Femur (tissue), 1 donor: ENCODE results near the gene SLC51B.
"Not testable (repeated sequence)": the region's sequence is repeated elsewhere in the genome, so short reads cannot be mapped to it uniquely, and the experiment has no call there.

Source experiments
- DNase-seq: peaks from one replicate; pipeline ENCODE4 v3.0.0-alpha.2; 2017

The SLC51B gene

DNA sequence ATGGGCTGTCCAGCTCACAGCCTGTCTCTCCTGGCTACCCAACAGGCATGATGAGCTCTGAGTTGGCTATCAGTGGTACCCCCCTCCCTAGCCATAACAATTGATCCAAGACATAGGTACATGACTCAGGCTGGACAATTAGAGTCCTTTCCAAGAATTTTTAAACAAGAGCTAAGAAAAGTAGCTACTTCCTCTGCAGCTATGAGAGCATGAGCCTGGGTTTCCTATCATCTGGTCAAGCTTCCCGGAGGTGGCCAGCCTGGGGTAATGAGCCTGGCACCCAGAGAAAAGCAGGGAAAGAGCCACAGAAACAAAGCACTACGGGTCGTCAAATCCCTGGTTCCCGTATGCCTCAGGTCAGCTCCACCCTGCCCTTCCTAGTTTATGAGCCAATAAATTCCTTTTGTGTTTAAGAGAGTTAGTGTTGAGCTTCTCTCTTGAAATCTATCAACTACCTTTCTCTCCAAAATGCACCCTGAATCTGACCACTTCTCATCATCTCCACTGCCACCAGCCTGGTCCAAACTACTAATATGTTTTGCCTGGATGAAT is 2.3 kb upstream of the SLC51B start:
- DNase-seq: no peak

DNA sequence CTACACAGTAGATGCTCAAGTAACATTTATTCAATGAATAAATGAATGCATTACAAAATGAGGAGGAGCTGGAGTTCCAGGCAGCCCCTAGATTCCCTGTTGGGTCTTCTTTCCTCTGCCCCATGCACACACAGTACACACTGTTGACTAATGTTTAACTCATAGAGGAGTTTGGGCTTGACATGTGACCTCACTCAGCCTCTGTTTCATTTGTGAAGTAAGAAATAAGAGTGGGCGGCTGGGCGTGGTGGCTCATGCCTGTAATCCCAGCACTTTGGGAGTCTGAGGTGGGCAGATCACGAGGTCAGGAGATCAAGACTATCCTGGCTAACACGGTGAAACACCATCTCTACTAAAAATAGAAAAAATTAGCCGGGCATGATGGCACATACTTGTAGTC is 969 bp upstream of the SLC51B start:
- DNase-seq: not testable (repeated sequence)

DNA sequence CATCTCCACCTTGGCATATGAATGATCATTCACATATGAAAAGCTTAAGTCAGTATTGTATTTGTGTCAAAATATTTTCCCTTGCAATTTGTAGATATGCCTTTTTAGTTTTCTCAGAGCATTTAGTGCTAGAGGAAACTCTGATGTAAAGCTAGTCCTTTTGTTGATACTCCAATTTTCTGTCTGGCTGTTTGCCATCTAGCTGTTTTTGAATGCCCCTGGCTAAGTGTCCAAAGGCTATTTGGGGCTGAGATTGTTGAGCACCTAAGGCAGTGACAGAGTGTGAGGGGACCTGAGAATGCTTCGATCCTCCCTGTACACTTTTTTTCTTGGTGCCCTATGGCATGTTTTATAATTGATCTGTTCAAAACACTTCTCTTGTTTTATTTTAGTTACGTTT is 3.1 kb downstream of the SLC51B start:
- DNase-seq: no peak

DNA sequence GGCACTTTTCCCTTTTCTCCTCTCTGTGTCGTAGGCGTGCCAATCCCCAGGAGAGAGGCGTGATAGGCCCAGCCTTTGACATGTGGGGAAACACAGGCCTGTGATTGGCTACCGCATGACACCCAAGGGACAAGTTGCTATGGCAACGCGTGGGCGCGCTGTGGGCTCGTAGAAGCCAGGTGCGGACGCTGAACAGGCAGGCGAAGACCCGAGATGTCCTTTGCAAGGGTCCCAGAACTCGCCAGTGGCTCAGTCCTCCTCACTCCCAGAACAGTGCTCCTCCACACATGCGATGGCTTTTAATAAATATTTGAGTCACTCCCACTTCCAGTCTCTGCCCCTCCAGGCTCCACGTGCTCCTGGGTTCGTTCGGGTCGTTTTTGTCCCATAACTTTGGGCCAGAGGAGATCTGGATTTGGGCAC is 4.2 kb downstream of the SLC51B start:
- peak; percentile 91 for DNase-seq

DNA sequence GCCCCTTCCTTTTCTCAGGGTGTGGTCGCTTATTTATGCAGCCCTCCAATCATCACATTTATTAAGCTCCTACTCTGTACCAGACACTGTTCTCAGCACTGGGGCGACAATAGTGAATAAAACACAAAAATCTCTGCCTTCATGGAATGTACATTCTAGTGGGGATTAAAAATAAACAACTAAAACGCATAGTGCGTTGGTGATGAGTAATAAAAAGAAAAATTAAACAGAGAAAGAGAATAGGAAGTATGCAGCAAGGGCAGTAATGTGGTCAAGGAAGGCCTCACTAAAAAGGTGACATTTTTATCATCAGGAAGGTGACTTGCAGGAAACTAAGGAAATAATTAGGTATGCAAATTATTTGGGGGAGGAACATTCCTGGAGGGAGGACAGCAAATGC is 5.1 kb downstream of the SLC51B start:
- no peak for DNase-seq

DNA sequence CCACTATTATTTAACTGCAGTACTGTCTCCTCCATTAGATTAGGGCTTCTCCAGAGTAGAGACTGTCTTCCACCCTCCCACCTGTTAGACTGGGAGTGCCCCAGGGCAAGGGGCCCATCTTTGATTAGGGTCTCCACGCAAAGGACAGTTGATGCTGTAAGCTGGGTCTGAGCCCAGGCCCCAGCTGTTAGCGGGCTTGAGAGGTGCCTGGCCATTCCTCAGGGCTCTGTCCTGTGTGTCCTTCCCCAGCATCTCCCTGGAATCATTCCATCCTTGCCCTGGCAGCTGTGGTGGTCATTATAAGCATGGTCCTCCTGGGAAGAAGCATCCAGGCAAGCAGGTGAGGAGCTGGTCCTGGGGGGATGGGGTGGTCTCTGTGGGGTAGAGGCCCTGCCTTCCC is 6.1 kb downstream of the SLC51B start:
- DNase-seq: no peak

DNA sequence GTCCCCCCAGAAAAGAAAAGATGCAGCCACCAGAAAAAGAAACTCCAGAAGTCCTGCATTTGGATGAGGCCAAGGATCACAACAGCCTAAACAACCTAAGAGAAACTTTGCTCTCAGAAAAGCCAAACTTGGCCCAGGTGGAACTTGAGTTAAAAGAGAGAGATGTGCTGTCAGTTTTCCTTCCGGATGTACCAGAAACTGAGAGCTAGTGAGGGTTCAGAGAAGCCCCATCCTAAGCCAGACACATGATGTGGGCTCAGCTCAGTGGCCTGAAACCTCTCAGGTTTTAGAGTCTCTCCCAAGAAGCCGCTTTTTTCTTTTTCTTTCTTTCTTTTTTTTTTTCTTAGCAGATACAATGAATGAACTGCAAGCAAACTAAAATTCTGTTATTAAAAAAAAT is 7.8 kb downstream of the SLC51B start:
- no peak for DNase-seq

DNA sequence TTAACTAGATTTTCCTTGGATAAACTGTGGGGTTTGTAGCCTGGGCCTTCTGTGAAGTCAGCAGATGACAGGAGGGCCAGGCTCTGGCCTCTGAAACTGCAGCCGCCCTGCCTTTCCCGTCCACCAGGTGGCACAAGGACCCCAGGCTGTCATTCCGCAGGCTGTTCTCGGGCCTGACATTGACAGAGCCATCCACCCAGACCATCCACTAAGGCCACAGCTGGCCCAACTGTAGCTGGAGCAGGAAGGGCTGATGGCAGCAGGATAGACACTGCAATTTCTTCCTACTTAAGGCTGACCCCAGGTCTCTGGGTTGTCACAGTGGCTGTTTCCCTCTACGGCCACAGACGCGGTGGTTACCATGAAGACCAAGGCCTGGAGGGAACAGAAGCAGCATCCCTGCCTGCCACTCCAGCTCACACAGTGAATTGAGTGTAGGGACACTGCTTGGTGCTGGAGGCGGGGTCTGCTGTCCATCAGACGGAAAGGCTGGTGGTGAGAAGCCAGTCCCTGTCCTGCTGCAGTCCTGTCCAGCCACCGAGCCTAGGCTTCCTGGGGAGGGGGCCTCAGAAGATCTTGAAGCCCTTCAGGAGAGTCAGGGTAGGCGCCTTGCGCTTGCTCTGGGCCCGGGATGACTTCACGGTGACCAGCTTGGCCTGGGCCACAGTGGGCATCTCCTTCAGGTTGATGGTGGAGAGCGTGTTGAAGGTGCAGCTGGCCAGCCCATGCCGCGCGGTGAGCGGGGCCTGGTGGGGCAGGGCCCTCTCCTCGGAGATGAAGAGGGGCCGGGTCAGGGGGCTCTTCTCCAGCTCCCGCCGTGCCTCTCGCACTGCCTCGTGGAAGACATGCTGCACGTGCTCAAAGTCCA is 9.4 kb downstream of the SLC51B start:
- DNase-seq: peak; percentile 87

DNA sequence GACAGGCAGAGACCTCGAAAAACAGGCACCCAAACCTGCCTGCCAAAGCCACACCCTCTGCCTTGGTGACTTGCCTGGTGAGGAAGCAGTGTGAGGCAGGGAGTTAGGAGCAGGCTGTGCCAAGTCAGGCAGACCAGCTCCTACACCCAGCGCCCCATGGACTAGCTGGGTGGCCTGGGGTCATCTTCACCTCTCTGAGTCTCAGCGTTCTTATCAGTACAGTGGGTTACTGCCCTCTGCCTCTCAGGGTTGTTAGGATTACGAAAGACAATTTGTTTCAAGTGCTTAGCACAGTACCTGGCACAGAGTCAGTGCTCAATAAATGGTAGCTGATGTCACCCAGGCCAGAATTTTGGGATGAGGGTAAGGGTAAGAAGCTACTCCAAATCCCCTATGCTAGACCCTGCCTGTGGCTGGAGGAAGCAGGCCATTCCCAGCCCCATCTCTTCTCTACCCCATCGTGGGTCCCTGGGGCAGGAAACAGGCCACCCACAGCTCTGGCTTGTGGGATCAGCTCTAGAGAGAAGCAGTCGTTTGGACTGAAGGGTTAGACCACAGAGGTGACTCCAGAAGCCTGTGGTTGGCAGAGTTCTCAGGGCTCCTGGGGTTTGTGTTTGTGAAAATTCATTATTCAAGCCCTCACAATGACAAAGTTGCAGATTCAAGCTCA is 10.1 kb downstream of the SLC51B start:
- no peak for DNase-seq

DNA sequence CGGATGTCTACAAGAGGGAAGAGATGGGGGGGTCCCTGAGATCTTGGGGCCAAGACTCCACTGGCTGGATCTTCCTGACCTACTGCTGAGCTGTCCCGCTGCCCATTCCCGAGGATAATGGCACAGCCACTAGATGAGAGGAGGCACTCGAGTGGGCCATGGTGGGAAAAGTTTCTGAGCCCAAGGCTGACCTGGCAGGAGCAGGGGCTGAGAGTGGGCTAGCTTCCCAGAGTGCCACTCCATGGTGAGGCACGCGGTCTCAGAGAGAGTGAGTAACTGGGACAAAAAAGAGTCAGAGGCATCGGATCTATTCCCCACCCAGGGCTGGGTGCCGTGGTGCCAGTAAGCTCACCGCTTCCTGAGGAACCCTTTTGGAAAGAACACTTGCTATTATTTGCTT is 10.9 kb downstream of the SLC51B start:
- no peak for DNase-seq

DNA sequence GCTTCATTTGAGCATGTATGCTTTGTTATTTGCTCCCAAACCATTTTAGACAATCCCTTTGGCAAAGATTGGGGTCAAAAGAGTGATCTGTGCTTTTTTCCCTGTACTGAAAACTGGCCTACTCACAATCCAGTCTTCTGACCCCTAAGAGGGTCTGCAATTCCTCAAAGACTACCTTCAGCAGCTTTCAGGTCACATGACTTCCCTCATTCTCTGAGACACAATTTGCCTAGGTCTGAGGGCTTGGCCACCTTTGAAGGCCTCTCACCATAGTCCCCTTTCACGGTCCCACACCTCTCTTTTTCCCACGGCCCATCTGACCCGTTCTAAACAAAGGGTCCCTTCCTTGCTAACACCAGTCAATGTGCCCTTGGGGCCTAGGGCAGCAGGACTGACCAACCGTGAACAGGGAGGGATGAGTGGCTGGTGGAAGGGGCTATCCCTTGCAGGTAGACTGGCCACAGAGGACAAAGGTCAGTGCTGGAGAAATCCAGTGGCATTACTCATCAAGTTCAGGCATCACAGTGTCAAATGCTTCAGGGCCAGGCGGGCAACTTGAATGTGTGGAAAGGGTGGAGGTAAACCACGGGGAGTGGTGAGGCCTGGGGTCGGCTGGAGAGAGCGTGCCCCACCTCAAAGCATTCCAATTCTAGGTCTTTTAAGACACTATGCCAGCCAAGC is 11.8 kb downstream of the SLC51B start:
- no peak for DNase-seq

DNA sequence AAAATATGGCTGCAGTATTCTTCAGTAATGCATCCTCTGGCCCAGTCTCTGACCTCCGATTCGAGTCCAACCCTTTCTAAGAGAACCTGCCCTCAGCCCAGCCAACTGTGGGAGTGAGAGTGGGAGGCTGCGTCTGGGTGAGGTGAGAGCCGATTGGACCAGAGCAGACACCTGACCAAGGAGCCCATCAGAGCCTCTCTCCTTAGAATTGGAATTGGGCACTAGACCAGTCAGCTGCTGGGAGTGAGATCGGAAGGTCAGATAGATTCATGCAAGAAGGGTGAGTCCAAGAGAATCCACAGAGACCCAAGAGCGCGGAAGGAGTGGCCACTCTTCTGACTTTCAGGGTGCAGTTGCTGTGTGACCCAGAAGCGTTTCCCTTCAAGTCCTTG is 12.4 kb downstream of the SLC51B start:
- no peak for DNase-seq

DNA sequence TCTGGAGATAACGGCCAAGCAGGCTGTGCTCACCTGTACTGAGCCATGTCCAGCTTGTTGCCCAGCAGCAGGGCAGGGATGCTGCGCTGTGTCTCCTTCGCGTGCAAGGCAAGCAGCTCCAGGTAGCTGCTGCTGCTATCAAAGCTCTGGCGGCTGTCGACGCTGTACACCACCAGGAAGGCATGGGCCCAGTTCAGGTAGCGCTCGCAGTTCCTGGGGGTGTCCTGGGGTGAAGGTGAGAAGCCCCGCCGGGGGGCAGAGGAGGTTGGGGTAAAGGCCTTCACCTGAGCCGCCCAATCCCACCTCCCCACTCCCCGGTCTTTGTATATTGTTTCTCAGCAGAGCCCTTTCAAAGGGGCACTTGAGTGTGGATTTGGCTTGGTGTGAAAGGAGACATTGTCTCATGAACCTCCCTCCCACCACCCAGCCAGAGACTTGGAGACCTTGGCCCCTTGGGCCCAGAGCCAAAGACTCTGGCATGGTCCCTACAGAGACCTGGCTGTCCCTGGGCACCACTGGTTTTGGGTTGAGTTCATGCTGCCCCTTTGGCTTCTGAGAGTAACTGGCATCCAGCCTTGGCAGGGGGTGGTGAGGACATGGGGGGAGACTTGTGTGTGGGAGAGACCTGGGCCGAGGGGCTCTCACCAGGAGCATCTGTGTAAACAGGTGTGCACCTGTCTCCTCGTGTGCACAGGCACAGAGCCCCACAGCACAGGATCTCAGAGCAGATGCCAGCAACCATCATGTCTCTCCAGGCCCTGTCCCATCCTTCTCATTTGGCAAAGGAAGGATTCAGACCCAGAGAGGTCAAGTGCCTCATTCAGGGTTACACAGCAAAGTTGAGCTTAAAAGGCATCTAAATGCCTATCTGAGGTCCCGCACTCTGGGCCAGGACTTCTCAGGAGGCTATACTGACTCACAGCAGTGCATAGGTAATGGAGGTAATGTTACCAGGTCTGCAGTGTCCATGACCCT is 13.5 kb downstream of the SLC51B start:
- no peak for DNase-seq

DNA sequence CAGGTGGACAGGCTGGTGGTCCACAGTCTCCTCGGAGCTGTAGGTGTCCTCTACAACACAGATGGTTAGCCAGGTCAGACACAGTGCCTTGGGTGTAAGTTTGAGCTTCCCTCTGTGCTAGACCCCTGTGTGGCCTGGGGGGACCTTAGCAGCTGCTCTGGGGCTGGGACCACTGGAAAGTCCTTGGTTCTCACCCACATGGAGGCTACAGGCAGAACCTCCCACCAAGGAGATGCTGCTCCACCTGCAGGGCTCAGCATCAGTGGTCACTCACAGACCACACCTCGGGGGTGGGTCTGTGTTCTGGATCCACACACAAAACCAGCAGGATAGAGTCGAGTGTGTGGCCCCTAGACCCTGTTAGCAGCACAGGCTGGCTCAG is 14.2 kb downstream of the SLC51B start:
- DNase-seq: no peak

DNA sequence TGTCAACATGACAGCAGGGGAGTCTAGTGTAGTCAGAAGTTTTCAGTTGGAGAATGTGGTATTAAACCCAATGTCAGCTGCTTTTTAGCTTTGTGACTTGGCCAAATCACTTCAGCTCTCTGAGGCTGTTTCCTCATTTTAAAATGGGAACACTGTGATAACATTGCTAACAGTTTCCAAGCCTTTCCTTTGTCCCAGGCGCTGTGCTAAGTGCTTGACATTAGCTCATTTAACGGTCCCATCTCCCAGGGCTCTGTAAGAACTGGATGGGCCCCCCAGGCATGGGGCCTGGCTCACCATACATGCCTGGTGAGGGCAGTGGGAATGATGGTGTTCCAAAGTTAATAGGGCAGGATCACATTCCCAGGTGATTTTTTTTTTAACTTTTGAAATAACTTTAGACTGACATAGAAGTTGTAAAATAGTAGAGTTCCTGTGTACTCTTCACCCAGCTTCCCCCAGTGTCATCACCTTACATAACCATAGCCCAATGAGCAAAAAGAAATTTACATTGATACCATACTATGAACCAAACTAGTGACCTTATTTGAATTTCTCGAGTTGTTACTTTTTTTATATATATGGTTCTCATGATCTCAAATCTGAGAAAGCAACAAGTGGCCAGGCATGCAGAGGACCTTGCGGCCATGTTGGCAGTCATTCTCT is 14.9 kb downstream of the SLC51B start:
- DNase-seq: no peak

DNA sequence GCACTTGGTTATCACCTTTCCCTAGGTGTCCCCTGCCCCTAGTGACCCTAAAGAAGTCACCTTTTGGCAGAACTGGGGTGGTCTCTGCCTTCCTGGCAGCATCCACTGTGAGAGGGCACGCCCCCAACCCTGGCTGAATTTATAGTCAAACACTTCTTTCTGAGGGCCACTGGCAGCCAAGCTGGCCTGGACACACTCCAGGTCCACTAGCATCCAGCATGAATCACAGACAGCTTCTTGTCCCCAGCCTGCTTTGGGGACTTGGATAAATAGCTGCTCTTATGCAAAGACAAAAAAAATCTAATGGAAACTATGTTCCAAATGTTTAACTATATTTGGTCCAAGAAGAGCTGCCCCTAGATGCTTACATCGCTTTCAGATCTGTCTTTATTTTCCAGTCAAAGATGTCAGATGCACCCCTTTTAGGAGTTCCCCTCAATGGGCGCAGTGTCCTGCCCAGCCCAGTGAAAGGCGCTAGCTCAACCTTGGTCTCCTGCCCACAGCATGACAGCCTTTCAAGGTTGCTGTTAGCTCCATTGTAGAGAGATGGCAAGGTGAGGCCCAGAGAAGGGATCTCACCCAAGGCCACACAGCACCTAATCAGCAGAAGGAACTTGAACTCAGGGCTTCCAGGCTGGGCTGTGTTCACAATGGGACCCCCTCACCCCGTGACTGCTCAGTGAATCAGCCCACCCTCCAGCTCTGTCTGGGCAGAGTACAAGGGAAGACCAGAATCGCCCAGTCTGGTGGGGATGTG is 15.6 kb downstream of the SLC51B start:
- peak; percentile 53 for DNase-seq

DNA sequence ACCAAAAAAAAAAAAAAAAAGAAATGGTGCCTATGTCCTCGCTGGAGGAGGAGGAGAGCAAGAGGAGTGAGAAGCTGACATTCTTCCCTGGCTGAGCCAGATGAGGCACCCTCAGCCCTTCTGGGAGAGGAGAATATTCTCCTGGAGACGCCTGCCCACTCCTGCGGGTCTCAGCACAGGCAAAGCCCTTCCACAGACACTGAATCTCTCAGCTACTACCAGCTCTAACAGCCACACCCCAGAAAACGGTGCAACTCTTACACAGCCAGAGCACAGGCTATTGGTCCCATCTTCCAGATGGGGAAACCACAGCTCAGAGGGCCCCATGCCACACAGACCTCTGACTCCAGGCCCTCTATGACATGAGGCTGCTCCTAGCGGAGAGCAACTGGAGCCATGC is 16.9 kb downstream of the SLC51B start:
- DNase-seq: no peak

DNA sequence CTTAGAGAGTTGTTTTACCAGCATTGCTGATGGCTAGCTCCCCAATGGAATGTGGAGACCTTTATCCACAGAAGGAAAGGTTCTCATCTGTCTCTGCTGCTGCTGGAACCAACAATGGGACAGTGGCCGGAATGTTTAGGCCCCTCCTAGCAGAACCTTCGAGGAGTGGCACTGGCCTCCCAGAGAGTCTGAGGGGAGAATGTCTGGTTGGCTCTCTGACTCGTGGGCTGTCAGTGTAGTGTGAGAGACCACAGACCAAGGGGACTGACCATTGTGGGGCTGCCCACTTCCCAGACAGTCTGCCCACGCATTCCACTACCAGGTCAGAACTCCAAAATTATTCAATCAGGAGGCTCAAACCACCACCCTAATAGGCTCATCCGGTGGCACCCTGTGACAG is 17.5 kb downstream of the SLC51B start:
- no peak for DNase-seq

DNA sequence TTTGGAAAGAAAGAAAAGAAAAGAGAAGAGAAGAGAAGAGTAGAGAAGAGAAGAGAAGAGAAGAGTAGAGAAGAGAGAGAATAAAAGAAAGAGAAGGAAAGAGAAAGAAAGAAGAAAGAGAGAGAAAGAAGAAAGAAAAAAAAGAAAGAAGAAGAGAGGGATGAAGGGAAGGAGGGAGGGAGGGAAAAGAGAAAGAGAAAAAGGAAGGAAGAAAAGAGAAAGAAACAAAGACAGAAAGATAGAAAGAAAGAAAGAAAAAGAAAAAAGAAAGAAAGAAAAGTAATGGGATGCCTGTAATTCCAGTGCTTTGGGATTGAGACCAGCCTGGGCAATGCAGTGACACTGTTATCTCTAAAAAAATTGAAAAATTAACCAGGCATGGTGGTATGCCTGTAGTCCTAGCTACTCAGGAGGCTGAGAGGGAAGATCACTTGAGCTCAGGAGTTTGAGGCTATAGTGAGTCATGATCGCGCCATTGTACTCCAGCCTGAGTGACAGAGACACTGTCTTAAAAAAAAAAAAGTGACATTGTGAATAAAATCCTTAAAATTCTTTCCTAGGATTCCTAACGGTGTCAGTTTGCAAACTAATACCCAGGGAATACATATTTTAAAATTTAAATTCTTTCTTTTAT is 20.9 kb downstream of the SLC51B start:
- DNase-seq: no peak

DNA sequence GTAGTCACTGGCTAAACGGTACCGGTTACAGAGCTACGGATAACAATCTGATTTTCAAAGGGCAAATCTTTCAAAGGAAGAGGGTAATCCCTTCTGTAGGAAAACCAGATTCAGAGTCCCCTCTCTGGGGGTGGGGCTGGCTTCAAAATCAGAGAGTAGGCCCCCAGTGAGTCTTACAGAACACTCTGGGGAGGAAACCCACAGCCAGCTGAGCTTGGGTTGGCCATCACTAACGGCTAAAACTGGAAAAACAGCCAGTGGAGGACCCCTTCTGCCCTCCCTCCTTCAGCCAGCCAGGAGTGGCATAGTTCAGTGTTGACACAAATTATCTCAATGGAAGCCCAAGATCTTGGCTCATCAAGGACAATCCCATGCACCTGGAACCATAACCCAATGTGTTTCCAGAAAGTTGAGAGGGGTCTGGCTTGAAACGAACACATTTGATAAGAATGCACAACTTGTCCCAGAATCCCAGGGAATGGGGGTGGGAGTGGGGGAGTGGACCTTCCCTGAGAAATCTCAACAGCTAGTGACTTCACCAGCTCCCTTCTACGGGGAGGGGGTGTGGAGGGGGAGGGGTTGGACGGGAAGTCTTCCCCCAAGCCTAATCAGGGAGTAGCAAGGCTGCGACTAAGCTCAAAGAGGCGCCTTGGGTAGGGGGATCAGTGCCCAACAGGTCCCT is 21.6 kb downstream of the SLC51B start:
- DNase-seq: peak; percentile 60
